Keratinocyte (primary cell): ENCODE results near the gene ZFP3. TPM values are rescaled to one million over a fixed set of nuclear protein-coding genes. Genes with fewer than 3 reads are reported as not detected.
"Not testable (repeated sequence)": the region's sequence is repeated elsewhere in the genome, so short reads cannot be mapped to it uniquely, and the experiment has no call there.

ENCODE experiments used
- DNase-seq: peaks from one replicate; pipeline ENCODE4 v3.0.0-alpha.2; 2011; ENCODE audit warnings: low read depth, missing footprints, low spot score
- FAIRE-seq: peaks from 2 replicates; lab custom pipeline; 2011; peaks lifted over from hg19 to GRCh38; lab: Jason Lieb, UNC
- H2AFZ ChIP-seq: 2 replicates; pipeline ENCODE4 v1.6.0; 2012; ENCODE audit warnings: low read length, control low read depth, inconsistent platforms; ENCODE audit not compliant: control insufficient read depth
- H3K27ac ChIP-seq: 2 replicates; pipeline ENCODE4 v1.5.1; 2011; ENCODE audit warnings: low read length; ENCODE audit not compliant: control insufficient read depth, insufficient read depth
- H3K27me3 ChIP-seq: 3 replicates; pipeline ENCODE4 v1.6.0; 2011; ENCODE audit warnings: low read length; ENCODE audit not compliant: control insufficient read depth, insufficient read depth; ENCODE audit errors: extremely low read depth
- H3K36me3 ChIP-seq, 2 experiments: 2 replicates in 1 of 2; 3 replicates in 1 of 2; pipeline ENCODE4 v1.5.1; 2011; ENCODE audit warnings: low read length in 2 of 2, mild to moderate bottlenecking in 1 of 2; ENCODE audit not compliant: control insufficient read depth in 2 of 2, insufficient read depth in 2 of 2; ENCODE audit errors: extremely low read depth in 1 of 2
- H3K4me1 ChIP-seq: 3 replicates; pipeline ENCODE4 v1.5.1; 2011; ENCODE audit warnings: low read length; ENCODE audit not compliant: control insufficient read depth, insufficient read depth; ENCODE audit errors: extremely low read depth
- H3K4me2 ChIP-seq: 3 replicates; pipeline ENCODE4 v1.6.0; 2011; ENCODE audit warnings: low read depth, low read length; ENCODE audit not compliant: control insufficient read depth, insufficient read depth; ENCODE audit errors: extremely low read depth
- H3K4me3 ChIP-seq, 3 experiments: fragments of 200-600 bp in 1 of 3; sonication (generic) in 1 of 3; 2 replicates in 2 of 3; 3 replicates in 1 of 3; pipeline ENCODE4 v1.5.1; 2011 to 2016; ENCODE audit warnings: low read length in 3 of 3, mild to moderate bottlenecking in 3 of 3, control low read depth in 2 of 3, inconsistent platforms in 1 of 3, low read depth in 1 of 3, mixed read lengths in 1 of 3, mixed run types in 1 of 3, moderate library complexity in 1 of 3; ENCODE audit not compliant: control insufficient read depth in 2 of 3, insufficient read depth in 2 of 3; ENCODE audit errors: extremely low read depth in 1 of 3
- H3K79me2 ChIP-seq: 2 replicates; pipeline ENCODE4 v1.6.0; 2012; ENCODE audit warnings: low read length; ENCODE audit not compliant: control insufficient read depth, insufficient read depth
- H3K9ac ChIP-seq: 3 replicates; pipeline ENCODE4 v1.6.0; 2011; ENCODE audit warnings: low read length; ENCODE audit not compliant: control insufficient read depth, insufficient read depth; ENCODE audit errors: extremely low read depth
- H3K9me1 ChIP-seq: 3 replicates; pipeline ENCODE4 v1.6.0; 2011; ENCODE audit warnings: low read length; ENCODE audit not compliant: control insufficient read depth, insufficient read depth; ENCODE audit errors: extremely low read depth
- H3K9me3 ChIP-seq: 2 replicates; pipeline ENCODE4 v1.5.1; 2012; ENCODE audit warnings: low read depth, low read length; ENCODE audit not compliant: control insufficient read depth
- H4K20me1 ChIP-seq: 3 replicates; pipeline ENCODE4 v1.6.0; 2011; ENCODE audit warnings: low read length; ENCODE audit not compliant: control insufficient read depth, insufficient read depth; ENCODE audit errors: extremely low read depth
- CTCF ChIP-seq, 3 experiments: IDR thresholded peaks in 1 of 3; conservative IDR thresholded peaks in 1 of 3; optimal IDR thresholded peaks in 1 of 3; 2 replicates in 2 of 3; 3 replicates in 1 of 3; pipeline versions ENCODE3 to v1.5.1; 2011; ENCODE audit warnings: low read length in 3 of 3, mild to moderate bottlenecking in 3 of 3, moderate library complexity in 2 of 3, control low read depth in 1 of 3, inconsistent platforms in 1 of 3; ENCODE audit not compliant: insufficient read depth in 2 of 3; ENCODE audit errors: extremely low read depth in 1 of 3
- EZH2 ChIP-seq: IDR thresholded peaks from one replicate; pipeline ENCODE4 v1.6.1; 2012; ENCODE audit warnings: inconsistent platforms, mild to moderate bottlenecking, low read length, moderate library complexity
- dilution Hi-C: fragments of 300-500 bp; cut with MboI; formaldehyde crosslinking; loops from one replicate; pipeline ENCODE4 v1.7.0; 2020; ENCODE audit warnings: low sequenced_read_pairs; ENCODE audit not compliant: extremely low pct_ligation_motif_present
- polyA plus RNA-seq, 5 experiments: library from polyadenylated mRNA; depleted of rRNA in 3 of 5; stranded (reverse) in 3 of 5; stranded (forward) in 1 of 5; unstranded in 1 of 5; fragments of >200 nt; gene quantifications; 1 replicate in 1 of 5; 2 replicates in 3 of 5; 3 replicates in 1 of 5; pipeline versions ENCODE4 v1.2.1 to v1.2.3, GENCODE V29; 2011 to 2012; ENCODE audit warnings: missing spikeins in 2 of 5, low read depth in 1 of 5, low replicate concordance in 1 of 5

ZFP3 gene
- polyA plus RNA-seq, 1 donor (not counting 4 experiments of a cell fraction or from before 2014, with no cell fraction given), result 3.0 TPM

- H3K36me3 ChIP-seq, H3K27ac ChIP-seq, H3K4me1 ChIP-seq, H3K9me1 ChIP-seq, H3K9me3 ChIP-seq, H3K79me2 ChIP-seq, DNase-seq, dilution Hi-C loops, H4K20me1 ChIP-seq, H3K27me3 ChIP-seq, FAIRE-seq, H3K9ac ChIP-seq, H3K4me3 ChIP-seq: not testable (repeated sequence)
- H3K4me2 ChIP-seq, result peak overlapping the region; percentile 83
- H2AFZ ChIP-seq, result peak overlapping the region; percentile 96
Measured at GRCh38 chr17:5077275-5077674, 992 bp upstream of the ZFP3 start.

GRCh38 chr17:5077781-5078105 is 524 bp upstream of the ZFP3 start:
- Histone ChIP-seq H4K20me1 (no peaks in the 10 kb centered on the region), H3K9ac (no peak overlapping the region), H3K9me3 (no peaks in the 10 kb centered on the region), H3K4me2 (peak overlapping the region; percentile 83), H3K4me1 (peaks cover 3% of the 10 kb centered on the region), H3K79me2 (no peaks in the 10 kb centered on the region), H3K36me3 (no peaks in the 10 kb centered on the region), H3K27ac (peak overlapping the region; percentile 29), H3K4me3 (peak overlapping the region; percentile 67 to 81 (median 72)), H3K27me3 (no peaks in the 10 kb centered on the region), H2AFZ (peak overlapping the region; percentile 96), H3K9me1 (no peaks in the 10 kb centered on the region)
- TF ChIP-seq EZH2 (no peak), CTCF (optimal IDR thresholded peaks at IDR 0.05 in 1 of 3, IDR thresholded peaks at IDR 0.05 in 1 of 3, conservative IDR thresholded peaks at IDR 0.05 in 1 of 3; ENCODE audit: extremely low read depth in 1 of 3, insufficient read depth in 2 of 3, low read length in 3 of 3) (no peak)
- DNase-seq (no peak), FAIRE-seq (no peak)
- dilution Hi-C loops, result no loop called here

- H3K9ac ChIP-seq, result no peak overlapping the region
- no peak for TF ChIP-seq CTCF (optimal IDR thresholded peaks at IDR 0.05 in 1 of 3, IDR thresholded peaks at IDR 0.05 in 1 of 3, conservative IDR thresholded peaks at IDR 0.05 in 1 of 3; ENCODE audit: extremely low read depth in 1 of 3, insufficient read depth in 2 of 3, low read length in 3 of 3)
- no peak for TF ChIP-seq EZH2
- peaks cover under 1% of the 10 kb centered on the region for H3K9me3 ChIP-seq
- no peaks in the 10 kb centered on the region for H3K36me3 ChIP-seq
- peaks cover 3% of the 10 kb centered on the region for H3K4me1 ChIP-seq
- no peaks in the 10 kb centered on the region for H3K9me1 ChIP-seq
- FAIRE-seq (no peak), DNase-seq (no peak)
- no peak overlapping the region for H3K27ac ChIP-seq
- dilution Hi-C loops, result no loop called here
- H3K79me2 ChIP-seq, result no peaks in the 10 kb centered on the region
- H2AFZ ChIP-seq, result no peak overlapping the region
- H4K20me1 ChIP-seq, result no peaks in the 10 kb centered on the region
- no peak overlapping the region for H3K4me2 ChIP-seq
- no peak overlapping the region for H3K4me3 ChIP-seq
- no peaks in the 10 kb centered on the region for H3K27me3 ChIP-seq
Measured at GRCh38 chr17:5080591-5080990, 2.3 kb downstream of the ZFP3 start.
